Measurements from ENCODE around the gene CHCHD6. TPM values are rescaled to one million over a fixed set of nuclear protein-coding genes. Genes with fewer than 3 reads are reported as not detected.

The CHCHD6 gene
- total RNA-seq, 1 donor from 2014 or later: 13.1 TPM

- peaks cover 19% of the 10 kb centered on the region for H3K4me1 Mint-ChIP-seq (ENCODE audit: unreplicated experiment)
- no peaks in the 10 kb centered on the region for H3K27me3 Mint-ChIP-seq (ENCODE audit: unreplicated experiment)
- no peak for DNase-seq (ENCODE audit: extremely low spot score, unreplicated experiment)
- no peak for TF ChIP-seq CTCF (IDR thresholded peaks at IDR 0.05)
- H3K9me3 Mint-ChIP-seq (ENCODE audit: unreplicated experiment): peaks cover 5% of the 10 kb centered on the region
- H3K36me3 Mint-ChIP-seq (ENCODE audit: unreplicated experiment): peaks cover 6% of the 10 kb centered on the region
- no peak overlapping the region for H3K27ac Mint-ChIP-seq (ENCODE audit: unreplicated experiment)
- H3K4me3 Mint-ChIP-seq (ENCODE audit: unreplicated experiment): no peak overlapping the region
These were observed 39.7 kb downstream of the CHCHD6 start for GRCh38 chr3:126743781-126744180.

- H3K9me3 Mint-ChIP-seq (ENCODE audit: unreplicated experiment): no peaks in the 10 kb centered on the region
These were observed 41.8 kb downstream of the CHCHD6 start for GRCh38 chr3:126745760-126746394.

GRCh38 chr3:126746395-126747177 is 42.5 kb downstream of the CHCHD6 start:
- DNase-seq (ENCODE audit: extremely low spot score, unreplicated experiment): peak; percentile 82
- Mint-ChIP-seq H3K9me3 (ENCODE audit: unreplicated experiment) (no peaks in the 10 kb centered on the region), H3K27ac (ENCODE audit: unreplicated experiment) (no peak overlapping the region), H3K36me3 (ENCODE audit: unreplicated experiment) (no peaks in the 10 kb centered on the region), H3K4me1 (ENCODE audit: unreplicated experiment) (peaks cover 30% of the 10 kb centered on the region), H3K4me3 (ENCODE audit: unreplicated experiment) (no peak overlapping the region), H3K27me3 (ENCODE audit: unreplicated experiment) (no peaks in the 10 kb centered on the region)
- peak; percentile 31 for TF ChIP-seq CTCF (IDR thresholded peaks at IDR 0.05)

More at GRCh38 chr3:126745760-126746394, 41.8 kb downstream of the CHCHD6 start:
- no peak for TF ChIP-seq CTCF (IDR thresholded peaks at IDR 0.05)
- H3K27me3 Mint-ChIP-seq (ENCODE audit: unreplicated experiment): no peaks in the 10 kb centered on the region
- DNase-seq (ENCODE audit: extremely low spot score, unreplicated experiment): peak; percentile 74
- H3K4me1 Mint-ChIP-seq (ENCODE audit: unreplicated experiment): peaks cover 26% of the 10 kb centered on the region
- H3K27ac Mint-ChIP-seq (ENCODE audit: unreplicated experiment): no peak overlapping the region
- H3K4me3 Mint-ChIP-seq (ENCODE audit: unreplicated experiment): no peak overlapping the region
- H3K36me3 Mint-ChIP-seq (ENCODE audit: unreplicated experiment): no peaks in the 10 kb centered on the region

- Mint-ChIP-seq H3K4me3 (ENCODE audit: unreplicated experiment) (no peak overlapping the region), H3K4me1 (ENCODE audit: unreplicated experiment) (peaks cover 38% of the 10 kb centered on the region), H3K27me3 (ENCODE audit: unreplicated experiment) (no peaks in the 10 kb centered on the region), H3K36me3 (ENCODE audit: unreplicated experiment) (no peaks in the 10 kb centered on the region), H3K9me3 (ENCODE audit: unreplicated experiment) (no peaks in the 10 kb centered on the region), H3K27ac (ENCODE audit: unreplicated experiment) (no peak overlapping the region)
- TF ChIP-seq CTCF (IDR thresholded peaks at IDR 0.05): no peak
- DNase-seq (ENCODE audit: extremely low spot score, unreplicated experiment): peak; percentile 73
These were observed 43.7 kb downstream of the CHCHD6 start for GRCh38 chr3:126747768-126748167.
